ENCODE results near the gene MAPRE3.

- TF ChIP-seq CTCF (IDR thresholded peaks at IDR 0.05) (no peak), POLR2A (IDR thresholded peaks at IDR 0.05) (no peak)
Measured at GRCh38 chr2:27073782-27074181, 103.3 kb downstream of the MAPRE3 start.
